NCI-H82 treated with DMSO at 0.1 percent for 48 hours (cell line): ENCODE data around the gene TCF4.
A peak's percentile ranks its signal among the peaks of the same experiment; 100 is the strongest.

Experiments used
- DNase-seq: peaks from one replicate; lab custom pipeline; 2025; ENCODE audit not compliant: unreplicated experiment; lab: John Stamatoyannopoulos, UW

The TCF4 gene

DNA sequence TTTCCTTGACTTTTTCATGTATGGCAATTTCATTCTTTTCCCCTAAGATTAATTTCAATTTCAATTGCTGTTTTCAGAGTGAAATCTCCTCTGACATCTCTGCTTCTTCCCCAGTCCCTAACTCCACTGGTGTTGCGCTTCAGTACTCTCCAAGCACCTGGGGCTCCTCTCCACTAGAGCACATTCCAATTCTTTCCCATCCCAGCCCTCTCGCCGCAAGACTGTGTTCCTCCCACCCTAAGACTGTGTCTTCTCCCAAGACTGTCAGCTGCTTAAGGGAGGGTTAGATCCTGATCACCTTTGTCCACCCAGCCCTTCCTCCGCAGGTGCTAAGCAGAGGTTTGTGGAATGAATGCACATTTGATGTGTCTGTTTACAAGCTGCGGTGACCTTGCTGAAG is 373.0 kb downstream of the TCF4 start:
- DNase-seq, result no peak

DNA sequence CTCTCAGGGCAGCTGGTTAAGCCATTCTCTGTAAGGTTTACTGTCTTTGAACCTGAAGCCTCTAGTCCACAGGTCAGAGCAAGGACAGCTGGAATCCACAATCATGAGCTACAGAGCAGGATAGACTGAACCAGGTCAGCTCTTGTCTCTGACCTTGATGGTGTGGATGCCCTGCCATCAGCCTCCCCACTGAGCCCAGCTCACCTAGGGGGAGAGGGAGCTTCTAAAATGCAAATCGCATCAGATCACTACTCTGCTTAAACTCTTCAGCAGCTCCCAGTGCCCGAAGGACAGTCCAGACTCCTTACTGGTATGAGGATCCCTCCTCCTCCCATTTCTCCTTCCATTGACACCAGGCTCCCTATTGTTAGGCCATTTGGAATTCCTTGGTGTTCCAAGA is 373.5 kb downstream of the TCF4 start:
- no peak for DNase-seq

DNA sequence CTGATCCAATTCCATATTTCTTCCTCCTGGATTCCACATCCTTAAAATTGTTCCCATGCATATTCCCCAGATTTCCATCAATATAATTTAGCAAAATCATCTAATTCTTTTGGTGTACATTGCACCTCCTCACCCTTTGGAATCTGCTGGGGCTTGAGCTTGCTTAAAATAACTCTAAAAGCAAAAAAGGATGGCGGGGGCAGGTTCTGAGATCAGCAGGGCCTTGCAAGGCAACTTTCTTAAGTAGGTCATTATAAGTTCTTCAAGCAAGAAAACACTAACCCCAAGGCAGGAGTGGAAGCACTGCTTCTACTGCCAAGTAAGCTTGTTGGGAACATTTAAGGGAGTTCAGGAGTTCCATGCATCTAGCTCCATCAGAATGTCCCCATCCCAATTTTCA is 374.4 kb downstream of the TCF4 start:
- DNase-seq, result no peak

DNA sequence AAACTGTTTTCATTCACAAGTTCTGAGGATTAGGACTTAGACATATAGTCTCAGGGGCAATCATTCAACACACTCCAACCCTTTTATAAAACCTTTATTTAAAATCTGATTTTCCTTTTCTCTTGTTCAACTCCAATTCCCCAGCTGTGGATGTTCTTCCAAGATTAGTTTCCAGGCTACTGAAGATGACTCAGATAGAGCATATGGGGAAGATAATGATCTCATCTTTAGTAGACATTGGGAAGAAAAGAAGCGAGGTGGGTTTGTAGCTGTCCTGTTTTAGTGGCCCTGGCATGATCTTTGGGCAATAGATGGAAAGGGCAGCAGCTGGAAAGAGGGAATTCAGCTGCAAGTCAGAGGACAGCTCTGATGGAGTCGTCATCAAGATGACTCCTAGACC is 381.1 kb downstream of the TCF4 start:
- no peak for DNase-seq

DNA sequence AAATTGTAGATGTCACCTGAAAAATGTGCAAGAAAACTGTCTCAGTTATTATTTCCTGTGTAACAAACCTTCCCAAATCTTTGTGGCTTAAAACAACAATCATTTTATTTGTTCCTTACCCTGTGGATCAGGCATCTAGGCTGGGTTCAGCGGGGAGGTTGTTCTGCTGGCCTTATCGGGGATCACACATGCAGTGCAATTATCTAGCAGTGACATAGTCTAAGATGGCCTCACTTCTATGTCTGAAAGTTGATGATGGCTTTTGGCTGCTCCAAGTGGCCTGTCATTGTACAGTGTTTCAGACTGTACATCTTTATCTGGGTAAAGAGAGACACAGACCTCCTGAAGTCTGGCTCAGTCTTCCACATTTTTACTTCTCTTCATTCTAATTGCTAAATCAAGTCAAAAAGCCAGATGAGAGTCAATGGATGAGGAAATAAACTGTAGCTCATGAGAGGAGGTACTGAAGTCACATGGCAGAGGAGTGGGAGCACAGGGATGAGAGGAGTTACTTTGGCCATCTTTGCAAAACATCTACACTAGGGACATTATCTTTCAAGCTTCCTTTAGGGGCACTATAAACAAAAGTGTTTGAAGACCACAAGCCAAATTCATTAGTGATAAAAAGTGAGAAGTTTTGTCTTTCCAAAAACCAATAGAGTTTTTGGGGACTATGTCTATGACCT is 385.6 kb downstream of the TCF4 start:
- no peak for DNase-seq

DNA sequence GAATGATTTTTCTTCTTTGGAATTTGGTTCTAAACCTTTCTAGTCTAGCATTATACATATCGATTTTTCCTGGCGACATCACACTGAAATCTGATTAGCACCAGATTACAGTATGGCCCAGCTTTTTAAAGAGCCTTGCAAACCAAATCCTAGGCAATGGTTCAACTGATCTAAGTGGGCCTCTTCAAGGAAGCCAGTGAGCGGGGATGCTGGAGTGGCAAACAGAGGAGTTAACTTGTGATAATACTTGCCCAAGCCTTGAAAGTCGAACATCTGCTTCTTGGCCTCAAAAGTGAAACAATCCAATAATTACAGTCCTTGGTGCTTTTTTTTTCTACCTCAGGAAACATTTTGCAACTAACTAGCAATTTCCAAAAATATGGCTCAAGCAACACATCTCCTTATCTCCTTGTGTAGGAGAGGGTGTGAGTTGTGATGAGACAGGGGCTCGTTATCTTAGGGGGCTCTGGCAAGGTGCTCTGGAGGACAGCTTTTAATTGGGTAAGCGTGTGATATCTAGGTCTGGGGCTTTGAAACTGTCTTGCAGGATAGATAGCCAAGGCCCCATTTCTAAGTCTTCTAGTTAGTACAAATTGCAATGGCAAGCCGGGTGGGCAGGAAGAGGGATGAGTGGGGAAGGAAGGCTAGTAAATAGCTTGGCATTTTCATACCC is 388.6 kb downstream of the TCF4 start:
- DNase-seq, result peak; percentile 82

DNA sequence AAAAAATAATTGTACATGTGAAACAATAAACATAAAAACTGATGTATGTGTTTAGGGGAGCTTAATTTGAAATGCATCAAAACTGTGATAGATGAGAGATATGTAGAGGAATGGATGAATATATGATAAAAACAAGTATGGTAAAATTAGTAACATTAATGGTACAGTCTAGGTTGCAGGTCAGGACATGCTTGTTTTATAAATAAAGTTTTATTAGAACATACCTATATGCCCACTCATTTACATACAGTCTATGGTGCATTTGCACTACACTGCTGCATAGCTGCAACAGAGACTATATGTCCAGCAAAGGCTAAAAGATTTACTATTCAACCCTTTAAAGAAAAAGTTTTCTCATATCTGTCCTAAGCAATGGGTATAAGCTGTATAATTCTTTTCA is 392.1 kb downstream of the TCF4 start:
- no peak for DNase-seq

DNA sequence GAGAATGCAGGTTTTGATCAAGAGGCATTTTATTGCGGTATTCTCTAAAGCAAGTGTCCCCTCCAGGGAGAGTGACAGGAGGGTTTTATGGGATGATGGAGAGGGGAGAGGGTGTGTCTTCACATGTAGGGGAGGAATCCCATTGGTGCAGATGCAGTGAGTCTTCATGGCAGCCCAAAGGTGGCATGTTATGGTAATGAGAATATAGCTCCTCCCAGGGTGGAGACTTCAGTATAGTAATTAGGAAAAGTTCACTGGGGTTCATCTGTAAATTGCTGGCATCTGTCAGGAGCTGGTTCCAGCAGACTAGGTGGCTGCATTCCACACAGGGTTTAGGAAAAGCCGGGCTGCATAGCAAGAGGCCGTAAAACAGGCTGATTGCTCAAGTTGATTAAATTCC is 398.0 kb downstream of the TCF4 start:
- peak; percentile 68 for DNase-seq

DNA sequence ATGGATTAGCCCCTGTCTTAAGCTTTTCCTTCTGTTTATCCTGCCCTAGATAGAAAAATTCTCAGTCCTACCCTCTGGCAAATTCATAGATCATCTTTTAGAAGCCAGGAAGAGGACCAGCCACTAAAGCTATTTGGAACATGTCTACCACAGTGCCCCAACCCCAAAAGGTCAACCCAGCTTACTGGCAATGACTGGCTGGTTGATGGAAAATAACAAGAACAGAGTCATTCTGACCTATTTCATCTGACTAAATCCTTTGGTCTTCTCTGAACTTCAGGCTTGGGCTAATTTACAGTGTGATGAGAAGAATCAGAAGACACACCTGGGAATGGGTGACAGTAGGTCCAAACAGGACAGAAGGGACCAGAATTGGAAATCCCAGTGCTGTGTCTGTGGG is 401.4 kb downstream of the TCF4 start:
- no peak for DNase-seq

DNA sequence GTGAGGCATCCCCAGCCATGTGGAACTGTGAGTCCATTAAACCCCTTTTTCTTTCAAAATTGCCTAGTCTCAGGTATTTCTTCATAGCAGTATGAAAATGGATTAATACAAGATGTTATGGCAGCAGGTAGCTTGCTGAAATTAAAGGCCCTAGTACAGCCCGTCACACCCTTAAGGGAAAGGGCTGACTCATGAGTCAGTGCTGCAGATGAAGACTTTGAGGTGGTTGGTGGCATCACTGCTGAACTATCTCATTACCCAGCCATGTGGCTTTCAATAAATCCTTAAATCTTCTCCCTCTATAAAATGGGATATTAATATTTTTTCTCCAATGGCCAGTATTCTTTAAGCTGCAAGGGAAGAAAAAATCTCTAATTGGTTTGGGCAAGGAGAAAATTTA is 402.6 kb downstream of the TCF4 start:
- no peak for DNase-seq

DNA sequence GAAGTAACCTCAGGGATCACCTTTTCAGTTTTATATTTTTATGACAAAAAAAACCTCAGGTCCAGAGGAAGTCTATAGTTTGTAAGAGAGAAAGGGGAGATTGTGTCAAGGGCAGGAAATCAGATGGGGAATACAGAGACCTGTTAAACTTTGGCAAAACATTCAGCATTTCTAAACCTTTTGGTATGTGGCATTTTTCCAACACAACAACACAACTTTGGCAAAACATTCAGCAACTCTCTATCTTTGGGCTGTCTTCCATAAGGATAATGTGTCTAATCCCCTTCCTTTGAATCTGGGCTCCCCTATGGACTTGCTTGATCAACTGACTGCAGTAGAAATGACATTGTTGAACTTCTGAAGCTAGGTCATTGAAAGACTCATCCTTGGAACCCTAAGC is 408.2 kb downstream of the TCF4 start:
- DNase-seq, result no peak

DNA sequence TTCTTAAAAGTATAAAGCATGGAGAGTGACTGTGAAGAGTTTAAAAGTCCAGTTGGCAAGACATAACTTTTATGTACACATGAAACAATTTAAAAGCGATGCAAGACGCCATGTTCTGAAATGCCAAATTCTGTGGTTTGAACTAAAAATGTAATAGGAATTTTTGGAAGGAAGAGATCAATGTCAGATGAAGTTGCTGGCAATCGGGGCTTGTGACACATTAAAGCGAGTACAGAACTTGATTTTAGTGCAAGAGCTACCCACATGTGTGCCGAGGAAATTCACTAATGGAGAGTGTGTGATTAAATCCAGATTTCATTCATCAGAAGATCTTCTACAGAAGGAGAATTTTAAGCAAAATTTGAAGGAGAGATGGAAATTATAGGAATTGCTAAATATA is 408.6 kb downstream of the TCF4 start:
- no peak for DNase-seq

DNA sequence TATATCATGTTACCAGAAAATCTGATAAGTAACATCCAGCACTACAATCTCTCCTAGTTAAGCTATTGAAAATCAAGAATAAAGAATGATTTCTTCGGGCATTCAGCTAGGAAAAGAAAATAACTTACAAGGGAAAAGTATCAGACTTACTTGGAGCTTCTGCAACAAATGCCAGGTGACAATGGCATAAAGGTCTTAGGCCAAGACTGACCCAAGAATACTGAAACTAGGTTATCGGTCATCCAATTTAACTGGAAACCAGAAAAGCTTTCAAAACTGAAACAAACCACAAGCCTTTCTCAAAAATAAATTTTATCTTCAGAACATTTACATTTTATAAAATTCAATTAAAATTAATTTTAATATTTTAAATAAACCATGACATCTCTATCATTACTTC is 414.7 kb downstream of the TCF4 start:
- no peak for DNase-seq
